HepG2 (cell line): ENCODE results near the gene CA11.

Experiments
- BRD4 ChIP-seq: sonication (generic); formaldehyde crosslinking; IDR thresholded peaks from 2 replicates; pipeline ENCODE4 v1.4.0; 2020; ENCODE audit warnings: missing genetic modification reagents
- CTCF ChIP-seq: sonication (generic); formaldehyde crosslinking; IDR thresholded peaks from 2 replicates; pipeline ENCODE4 v1.5.0; 2020; ENCODE audit warnings: mild to moderate bottlenecking, missing genetic modification reagents, moderate library complexity
- DBP ChIP-seq: sonication (generic); formaldehyde crosslinking; IDR thresholded peaks from 2 replicates; pipeline ENCODE4 v1.4.0; 2020; ENCODE audit warnings: missing genetic modification reagents; ENCODE audit errors: not compliant biosample characterization
- EZH2 ChIP-seq: conservative IDR thresholded peaks from 2 replicates; pipeline ENCODE4 v1.6.1; 2012; ENCODE audit warnings: mild to moderate bottlenecking, low read depth, low read length, moderate library complexity
- GABPA ChIP-seq, 2 experiments: IDR thresholded peaks; 2 replicates each; pipeline ENCODE4 v1.6.1; 2011 to 2016; ENCODE audit warnings: low read depth in 2 of 2, low read length in 1 of 2, missing biosample characterization in 1 of 2, missing genetic modification characterization in 1 of 2
- HDAC6 ChIP-seq: fragments of 200-600 bp; sonication (generic); IDR thresholded peaks from 2 replicates; pipeline ENCODE4 v1.7.0; 2017; ENCODE audit warnings: mild to moderate bottlenecking, antibody characterized with exemption, low read length, low read depth
- KLF6 ChIP-seq: IDR thresholded peaks from 2 replicates; pipeline ENCODE4 v1.8.0; 2016; ENCODE audit warnings: missing biosample characterization, missing genetic modification reagents
- POLR2A ChIP-seq, 2 experiments: IDR thresholded peaks; 2 replicates each; pipeline ENCODE4 v1.6.1; 2011; ENCODE audit warnings: low read depth in 2 of 2, low read length in 2 of 2, mild to moderate bottlenecking in 1 of 2, moderate library complexity in 1 of 2; ENCODE audit not compliant: insufficient read depth in 1 of 2
- ZBTB10 ChIP-seq: sonication (generic); formaldehyde crosslinking; IDR thresholded peaks from 2 replicates; pipeline ENCODE4 v1.4.0; 2020; ENCODE audit warnings: missing genetic modification reagents, borderline replicate concordance
- ZBTB46 ChIP-seq: sonication (generic); formaldehyde crosslinking; IDR thresholded peaks from 2 replicates; pipeline ENCODE4 v1.4.0; 2020; ENCODE audit warnings: mild to moderate bottlenecking, missing genetic modification reagents, borderline replicate concordance

- no peak for TF ChIP-seq ZBTB46
- no peak for TF ChIP-seq CTCF (CRISPR knock-in tag)
- TF ChIP-seq HDAC6, result no peak
- no peak for TF ChIP-seq POLR2A (IDR thresholded peaks at IDR 0.05; ENCODE audit: insufficient read depth in 1 of 2, low read depth in 2 of 2, low read length in 2 of 2)
- TF ChIP-seq EZH2, result no peak
- TF ChIP-seq DBP (CRISPR knock-in tag), result no peak
- no peak for TF ChIP-seq KLF6 (CRISPR knock-in tag)
- TF ChIP-seq BRD4, result no peak
- TF ChIP-seq GABPA (IDR thresholded peaks at IDR 0.05; ENCODE audit: low read depth, low read length), result no peak
- no peak for TF ChIP-seq GABPA (CRISPR knock-in tag; IDR thresholded peaks at IDR 0.05; ENCODE audit: low read depth)
- no peak for TF ChIP-seq ZBTB10
Measured at GRCh38 chr19:48658483-48658882, 12.5 kb upstream of the CA11 start.
